H1 (cell line): ENCODE data around the gene ARMH4. TPM values are rescaled to one million over a fixed set of nuclear protein-coding genes. Genes with fewer than 3 reads are reported as not detected.

Experiments used
- CTCF ChIA-PET: fragments of 300-600 bp; sonication (Branson Sonifier 250); formaldehyde crosslinking; loops from one replicate; lab custom pipeline; 2021; ENCODE audit not compliant: partially characterized antibody; lab: Charles Lee
- POLR2A ChIA-PET: fragments of 300-600 bp; sonication (Branson Sonifier 250); formaldehyde crosslinking; loops from one replicate; lab custom pipeline; 2021; ENCODE audit warnings: inconsistent platforms; ENCODE audit not compliant: partially characterized antibody; lab: Charles Lee
- DNase-seq, 2 experiments: peaks; one replicate each; pipeline versions ENCODE4 v3.0.0 to v3.0.0-alpha.2; 2010 to 2022; ENCODE audit warnings: low spot score in 2 of 2, low read depth in 1 of 2, mixed read lengths in 1 of 2
- FAIRE-seq: peaks from 2 replicates; lab custom pipeline; 2011; peaks lifted over from hg19 to GRCh38; lab: Jason Lieb, UNC
- H2AFZ ChIP-seq: 2 replicates; pipeline ENCODE4 v1.8.1; 2012; ENCODE audit warnings: low read length, inconsistent platforms
- H2AK5ac ChIP-seq: 2 replicates; pipeline ENCODE4 v1.6.1; 2013; ENCODE audit warnings: low read depth, low read length
- H2BK120ac ChIP-seq: replicated peaks from 2 replicates; pipeline ENCODE3; 2013; ENCODE audit warnings: low read depth, low read length, inconsistent platforms
- H2BK12ac ChIP-seq: 2 replicates; pipeline ENCODE4 v1.6.1; 2013; ENCODE audit warnings: low read depth, low read length
- H2BK15ac ChIP-seq: 2 replicates; pipeline ENCODE4 v1.6.1; 2013; ENCODE audit warnings: low read length
- H2BK20ac ChIP-seq: 2 replicates; pipeline ENCODE4 v1.6.1; 2013; ENCODE audit warnings: low read length
- H2BK5ac ChIP-seq: 2 replicates; pipeline ENCODE4 v1.6.1; 2013; ENCODE audit warnings: low read depth, low read length
- H3K14ac ChIP-seq: 2 replicates; pipeline ENCODE4 v1.6.1; 2013; ENCODE audit warnings: inconsistent platforms; ENCODE audit not compliant: insufficient read length
- H3K18ac ChIP-seq: 2 replicates; pipeline ENCODE4 v1.6.1; 2013; ENCODE audit warnings: low read length; ENCODE audit errors: extremely low read depth
- H3K23ac ChIP-seq: 2 replicates; pipeline ENCODE4 v1.6.1; 2013; ENCODE audit warnings: inconsistent platforms; ENCODE audit not compliant: insufficient read length
- H3K23me2 ChIP-seq: 2 replicates; pipeline ENCODE4 v1.6.1; 2013; ENCODE audit warnings: low read depth, low read length
- H3K27ac ChIP-seq: 2 replicates; pipeline ENCODE4 v1.6.1; 2011; ENCODE audit warnings: low read depth, low read length, inconsistent platforms
- H3K27me3 ChIP-seq, 4 experiments: replicated peaks in 1 of 4; 1 replicate in 1 of 4; 2 replicates in 3 of 4; pipeline versions ENCODE4 v1.6.1 to v1.8.1; 2011 to 2013; ENCODE audit warnings: low read length in 3 of 4, mild to moderate bottlenecking in 3 of 4, inconsistent platforms in 2 of 4, mixed read lengths in 2 of 4, moderate library complexity in 1 of 4; ENCODE audit not compliant: control insufficient read depth in 3 of 4, insufficient read depth in 3 of 4; ENCODE audit errors: extremely low read depth in 1 of 4
- H3K36me3 ChIP-seq, 4 experiments: 2 replicates each; pipeline versions ENCODE4 v1.6.1 to v1.8.1; 2011 to 2013; ENCODE audit warnings: mild to moderate bottlenecking in 4 of 4, low read length in 3 of 4, moderate library complexity in 2 of 4, control low read depth in 1 of 4, inconsistent platforms in 1 of 4; ENCODE audit not compliant: insufficient read depth in 4 of 4, control insufficient read depth in 2 of 4
- H3K4ac ChIP-seq: replicated peaks from 2 replicates; pipeline ENCODE3; 2013; ENCODE audit warnings: low read length, low read depth, mixed read lengths, inconsistent platforms; ENCODE audit not compliant: insufficient read length
- H3K4me1 ChIP-seq, 4 experiments: replicated peaks in 1 of 4; 1 replicate in 1 of 4; 2 replicates in 3 of 4; pipeline versions ENCODE4 v1.6.1 to v1.8.1; 2011 to 2013; ENCODE audit warnings: low read length in 3 of 4, inconsistent platforms in 2 of 4, mixed read lengths in 1 of 4; ENCODE audit not compliant: insufficient read depth in 4 of 4, control insufficient read depth in 3 of 4
- H3K4me2 ChIP-seq, 2 experiments: 2 replicates each; pipeline versions ENCODE4 v1.6.1 to v1.8.1; 2011 to 2013; ENCODE audit warnings: low read depth in 2 of 2, low read length in 2 of 2, control low read depth in 1 of 2, inconsistent platforms in 1 of 2, mild to moderate bottlenecking in 1 of 2; ENCODE audit not compliant: insufficient read depth in 1 of 2
- H3K4me3 ChIP-seq, 4 experiments: fragments of 200-600, 300-600 bp in 1 of 4; sonication (generic), shearing (Covaris generic), sonication (Bioruptor Twin) in 1 of 4; 2 replicates each; pipeline versions ENCODE4 v1.5.1 to v1.8.1; 2011 to 2016; ENCODE audit warnings: low read length in 4 of 4, low read depth in 3 of 4, control low read depth in 2 of 4, inconsistent platforms in 2 of 4, mild to moderate bottlenecking in 2 of 4, mixed read lengths in 1 of 4, moderate library complexity in 1 of 4; ENCODE audit not compliant: insufficient read depth in 2 of 4; ENCODE audit errors: extremely low read depth in 1 of 4
- H3K56ac ChIP-seq: replicated peaks from 2 replicates; pipeline ENCODE3; 2013; ENCODE audit warnings: low read depth, mild to moderate bottlenecking, mixed read lengths, low read length, inconsistent platforms; ENCODE audit not compliant: insufficient read length
- H3K79me1 ChIP-seq: 2 replicates; pipeline ENCODE4 v1.6.1; 2013; ENCODE audit warnings: low read depth, low read length, control low read depth
- H3K79me2 ChIP-seq, 2 experiments: 2 replicates each; pipeline versions ENCODE4 v1.6.1 to v1.8.1; 2012 to 2013; ENCODE audit warnings: low read length in 2 of 2, mild to moderate bottlenecking in 2 of 2, inconsistent platforms in 1 of 2; ENCODE audit not compliant: insufficient read depth in 2 of 2, control insufficient read depth in 1 of 2
- H3K9ac ChIP-seq, 4 experiments: replicated peaks in 1 of 4; 1 replicate in 1 of 4; 2 replicates in 3 of 4; pipeline versions ENCODE4 v1.6.1 to v1.8.1; 2011 to 2013; ENCODE audit warnings: low read depth in 3 of 4, low read length in 3 of 4, control low read depth in 2 of 4, mild to moderate bottlenecking in 2 of 4, moderate library complexity in 2 of 4, inconsistent platforms in 1 of 4; ENCODE audit errors: extremely low read depth in 1 of 4
- H3K9me3 ChIP-seq, 2 experiments: 2 replicates each; pipeline versions ENCODE4 v1.6.1 to v1.8.1; 2012 to 2013; ENCODE audit warnings: mild to moderate bottlenecking in 2 of 2, moderate library complexity in 2 of 2, control low read depth in 1 of 2, inconsistent platforms in 1 of 2, low read depth in 1 of 2, low read length in 1 of 2, mixed read lengths in 1 of 2; ENCODE audit not compliant: insufficient read depth in 2 of 2
- H4K20me1 ChIP-seq, 2 experiments: replicated peaks in 1 of 2; 2 replicates each; pipeline versions ENCODE3 to v1.8.1; 2011 to 2013; ENCODE audit warnings: inconsistent platforms in 2 of 2, low read length in 2 of 2, mild to moderate bottlenecking in 1 of 2; ENCODE audit not compliant: insufficient read depth in 2 of 2, control insufficient read depth in 1 of 2
- H4K5ac ChIP-seq: 2 replicates; pipeline ENCODE4 v1.6.1; 2013; ENCODE audit warnings: low read length, low read depth, mixed read lengths, inconsistent platforms; ENCODE audit not compliant: insufficient read length
- H4K8ac ChIP-seq: 2 replicates; pipeline ENCODE4 v1.8.0; 2013; ENCODE audit warnings: mild to moderate bottlenecking, moderate library complexity, low read length, inconsistent platforms; ENCODE audit not compliant: insufficient read depth; ENCODE audit errors: extremely low read depth
- H4K91ac ChIP-seq: replicated peaks from 2 replicates; pipeline ENCODE3; 2013; ENCODE audit warnings: low read length, mixed read lengths, inconsistent platforms; ENCODE audit not compliant: insufficient read length
- CHD2 ChIP-seq: IDR thresholded peaks from 2 replicates; pipeline ENCODE4 v1.6.1; 2012; ENCODE audit warnings: low read length, improper control_type of control experiment
- GABPA ChIP-seq: IDR thresholded peaks from 2 replicates; pipeline ENCODE4 v1.6.1; 2011; ENCODE audit warnings: mild to moderate bottlenecking, low read length, moderate library complexity, borderline replicate concordance; ENCODE audit not compliant: insufficient read depth
- GTF2F1 ChIP-seq: IDR thresholded peaks from 2 replicates; pipeline ENCODE4 v1.6.1; 2012; ENCODE audit warnings: low read depth, low read length, improper control_type of control experiment, borderline replicate concordance
- POLR2A ChIP-seq, 2 experiments: IDR thresholded peaks; 1 replicate in 1 of 2; 2 replicates in 1 of 2; pipeline ENCODE4 v1.6.1; 2011; ENCODE audit warnings: low read depth in 2 of 2, low read length in 2 of 2, mild to moderate bottlenecking in 2 of 2; ENCODE audit errors: control extremely low read depth in 1 of 2
- SIN3A ChIP-seq, 2 experiments: IDR thresholded peaks in 1 of 2; conservative IDR thresholded peaks in 1 of 2; 2 replicates each; pipeline ENCODE4 v1.6.1; 2011 to 2012; ENCODE audit warnings: low read length in 2 of 2, improper control_type of control experiment in 1 of 2, low read depth in 1 of 2, mild to moderate bottlenecking in 1 of 2
- SIRT6 ChIP-seq: IDR thresholded peaks from one replicate; pipeline ENCODE4 v1.7.1; 2012; ENCODE audit warnings: low read length, inconsistent platforms
- TEAD4 ChIP-seq: IDR thresholded peaks from 2 replicates; pipeline ENCODE4 v1.6.1; 2012; ENCODE audit warnings: low read depth, low read length, inconsistent platforms, mixed read lengths
- YY1 ChIP-seq: IDR thresholded peaks from 2 replicates; pipeline ENCODE4 v1.6.1; 2011; ENCODE audit warnings: low read depth, mild to moderate bottlenecking, low read length
- WGBS, 2 experiments: shearing (Covaris generic) in 1 of 2; methylation state at CpG; one replicate each; pipeline versions ENCODE4 v1.1.6 to v1.1.7; 2013 to 2015; ENCODE audit warnings: low lambda C conversion rate in 2 of 2, mixed read lengths in 2 of 2, inconsistent platforms in 1 of 2, low coverage in 1 of 2, missing lambda C conversion rate in 1 of 2; ENCODE audit not compliant: insufficient replicate concordance in 2 of 2, insufficient coverage in 1 of 2, insufficient read length in 1 of 2; ENCODE audit errors: extremely low coverage in 1 of 2, missing lambda C conversion rate in 1 of 2; 5-methylcytosine and 5-hydroxymethylcytosine counted together
- polyA plus RNA-seq, 7 experiments: library from polyadenylated mRNA; depleted of rRNA in 3 of 7; stranded (reverse) in 5 of 7; unstranded in 2 of 7; fragments of >200 nt in 5 of 7; fragments of 200-250 nt in 2 of 7; gene quantifications; 1 replicate in 5 of 7; 2 replicates in 1 of 7; 4 replicates in 1 of 7; pipeline versions ENCODE4 v1.2.1 to v1.2.3, GENCODE V29; 2011 to 2013; ENCODE audit warnings: missing spikeins in 2 of 7, mixed read lengths in 2 of 7
- total RNA-seq: library from RNA; stranded (reverse); fragmentation: NEBNext Ultra II Directional; extraction: Animal tissue kit (Norgen Biotek cat#: 25700); gene quantifications from 2 replicates; pipeline ENCODE4 v1.2.1, GENCODE V29; 2021
- TF ChIP-seq, protein P1 (sequence below), 3 experiments: IDR thresholded peaks; 1 replicate in 2 of 3; 2 replicates in 1 of 3; pipeline versions ENCODE4 v1.5.1 to v1.6.1; 2011; ENCODE audit warnings: low read length in 3 of 3, mild to moderate bottlenecking in 3 of 3, inconsistent platforms in 2 of 3, low read depth in 1 of 3, moderate library complexity in 1 of 3; ENCODE audit not compliant: insufficient read depth in 1 of 3; ENCODE audit errors: control extremely low read depth in 1 of 3
- TF ChIP-seq, protein P2 (sequence below): IDR thresholded peaks from 2 replicates; pipeline ENCODE4 v1.6.1; 2011; ENCODE audit warnings: low read depth, mild to moderate bottlenecking, low read length; ENCODE audit not compliant: insufficient read depth

Gene ARMH4
- total and polyA plus RNA-seq, 2 of the 8 experiments (the other 6 are each of a cell fraction or from before 2014, with no cell fraction given): 7.1 to 25.4 TPM

- H3K27ac ChIP-seq: no peak overlapping the region
- no peak overlapping the region for H3K4me2 ChIP-seq
- no peak overlapping the region for H2BK15ac ChIP-seq
- 62% methylated on average over 1 of the region's 1 CpG; no CpG with 5 or more reads in 1 of the 2 experiments for WGBS, 2 experiments
- no peak overlapping the region for H2BK5ac ChIP-seq
- H3K56ac ChIP-seq: no peak overlapping the region
- no peaks in the 10 kb centered on the region for H3K79me2 ChIP-seq
- H2AK5ac ChIP-seq: no peak overlapping the region
- no peak for FAIRE-seq
- no peak overlapping the region for H2BK20ac ChIP-seq
- no peak overlapping the region for H2BK12ac ChIP-seq
- no peak overlapping the region for H3K4ac ChIP-seq
- no peak overlapping the region for H4K5ac ChIP-seq
- no peak overlapping the region for H3K18ac ChIP-seq
- H3K27me3 ChIP-seq: no peaks in the 10 kb centered on the region
- no peak overlapping the region for H4K91ac ChIP-seq
- no peak overlapping the region for H3K4me3 ChIP-seq
- DNase-seq: no peak
- H4K8ac ChIP-seq: no peak overlapping the region
- H3K23ac ChIP-seq: no peak overlapping the region
- no peak overlapping the region for H2AFZ ChIP-seq
- no peaks in the 10 kb centered on the region for H3K79me1 ChIP-seq
- peaks cover 0 to 7% (median 2%) of the 10 kb centered on the region in 4 experiments; a peak in 2 of 7 replicates for H3K4me1 ChIP-seq
- no peaks in the 10 kb centered on the region for H3K9me3 ChIP-seq
- H3K14ac ChIP-seq: no peak overlapping the region
- no peaks in the 10 kb centered on the region for H4K20me1 ChIP-seq
- H3K9ac ChIP-seq: no peak overlapping the region
- no peaks in the 10 kb centered on the region for H3K23me2 ChIP-seq
- H3K36me3 ChIP-seq: no peaks in the 10 kb centered on the region
- CTCF ChIA-PET: interaction anchor here (0.5 to 1.9 kb wide), 6 partner anchors 18 to 895 kb away, joined by 3 to 6 read pairs (median 4); no protein-coding TSS in a partner anchor
- H2BK120ac ChIP-seq: no peak overlapping the region
- POLR2A ChIA-PET: no interaction called here
- TF ChIP-seq CHD2 (no peak), SIN3A (conservative IDR thresholded peaks at IDR 0.05 in 1 of 2, IDR thresholded peaks at IDR 0.05 in 1 of 2; ENCODE audit: low read depth in 1 of 2, low read length in 2 of 2) (no peak), POLR2A (IDR thresholded peaks at IDR 0.05; ENCODE audit: control extremely low read depth in 1 of 2, low read depth in 2 of 2, low read length in 2 of 2) (no peak), TEAD4 (no peak), GTF2F1 (no peak), YY1 (no peak), GABPA (no peak), SIRT6 (no peak)
- TF ChIP-seq, protein P1, sequence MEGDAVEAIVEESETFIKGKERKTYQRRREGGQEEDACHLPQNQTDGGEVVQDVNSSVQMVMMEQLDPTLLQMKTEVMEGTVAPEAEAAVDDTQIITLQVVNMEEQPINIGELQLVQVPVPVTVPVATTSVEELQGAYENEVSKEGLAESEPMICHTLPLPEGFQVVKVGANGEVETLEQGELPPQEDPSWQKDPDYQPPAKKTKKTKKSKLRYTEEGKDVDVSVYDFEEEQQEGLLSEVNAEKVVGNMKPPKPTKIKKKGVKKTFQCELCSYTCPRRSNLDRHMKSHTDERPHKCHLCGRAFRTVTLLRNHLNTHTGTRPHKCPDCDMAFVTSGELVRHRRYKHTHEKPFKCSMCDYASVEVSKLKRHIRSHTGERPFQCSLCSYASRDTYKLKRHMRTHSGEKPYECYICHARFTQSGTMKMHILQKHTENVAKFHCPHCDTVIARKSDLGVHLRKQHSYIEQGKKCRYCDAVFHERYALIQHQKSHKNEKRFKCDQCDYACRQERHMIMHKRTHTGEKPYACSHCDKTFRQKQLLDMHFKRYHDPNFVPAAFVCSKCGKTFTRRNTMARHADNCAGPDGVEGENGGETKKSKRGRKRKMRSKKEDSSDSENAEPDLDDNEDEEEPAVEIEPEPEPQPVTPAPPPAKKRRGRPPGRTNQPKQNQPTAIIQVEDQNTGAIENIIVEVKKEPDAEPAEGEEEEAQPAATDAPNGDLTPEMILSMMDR (IDR thresholded peaks at IDR 0.05; ENCODE audit: control extremely low read depth in 1 of 3, insufficient read depth in 1 of 3, low read depth in 1 of 3, low read length in 3 of 3): no peak
- TF ChIP-seq, protein P2, sequence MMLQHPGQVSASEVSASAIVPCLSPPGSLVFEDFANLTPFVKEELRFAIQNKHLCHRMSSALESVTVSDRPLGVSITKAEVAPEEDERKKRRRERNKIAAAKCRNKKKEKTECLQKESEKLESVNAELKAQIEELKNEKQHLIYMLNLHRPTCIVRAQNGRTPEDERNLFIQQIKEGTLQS: no peak
Measured at GRCh38 chr14:58077621-58078020, 74.4 kb downstream of the ARMH4 start.
